ENCODE results near the gene UBASH3A. TPM values are rescaled to one million over a fixed set of nuclear protein-coding genes. Genes with fewer than 3 reads are reported as not detected.

Gene UBASH3A
- total RNA-seq, 1 experiment from 2014 or later, result not detected

DNA sequence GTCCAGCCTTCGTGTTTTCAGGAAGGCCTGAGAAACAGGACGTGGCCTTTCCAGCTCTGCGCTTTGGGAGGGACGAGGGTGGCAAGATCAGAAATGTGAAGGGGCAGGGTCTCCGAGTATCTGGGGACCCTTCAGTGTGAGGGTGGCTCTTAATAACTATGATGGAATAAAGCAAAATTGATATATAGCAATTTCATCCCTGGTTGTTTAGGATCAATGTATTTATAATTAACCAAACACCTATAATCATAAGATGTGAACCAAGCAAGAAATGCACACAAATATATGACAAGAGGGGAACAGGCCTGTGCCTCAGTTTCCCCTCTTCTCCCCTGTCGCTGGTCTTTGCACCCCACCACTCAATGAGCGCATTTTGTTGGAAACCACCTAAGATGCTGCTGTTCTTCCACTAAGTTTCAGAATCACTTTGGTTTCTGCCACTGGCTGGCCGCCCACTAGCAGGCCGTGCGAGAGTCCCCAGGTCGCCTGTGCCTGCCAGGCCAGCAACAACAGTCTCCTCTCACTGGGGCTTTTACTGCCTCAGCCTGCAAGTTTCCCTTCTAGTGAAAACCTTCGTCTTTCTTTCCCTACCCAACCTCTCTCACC lies 36.6 kb downstream of the UBASH3A start:
- Mint-ChIP-seq H3K36me3 (ENCODE audit: insufficient read depth, unreplicated experiment) (no peaks in the 10 kb centered on the region), H3K4me3 (ENCODE audit: unreplicated experiment) (no peak overlapping the region), H3K27ac (ENCODE audit: low read depth, unreplicated experiment) (no peak overlapping the region), H3K9me3 (ENCODE audit: unreplicated experiment) (peaks cover 7% of the 10 kb centered on the region), H3K4me1 (ENCODE audit: insufficient read depth, unreplicated experiment) (no peaks in the 10 kb centered on the region), H3K27me3 (ENCODE audit: insufficient read depth, unreplicated experiment) (peaks cover 50% of the 10 kb centered on the region)
- DNase-seq (ENCODE audit: unreplicated experiment), result no peak
- TF ChIP-seq, protein P1, sequence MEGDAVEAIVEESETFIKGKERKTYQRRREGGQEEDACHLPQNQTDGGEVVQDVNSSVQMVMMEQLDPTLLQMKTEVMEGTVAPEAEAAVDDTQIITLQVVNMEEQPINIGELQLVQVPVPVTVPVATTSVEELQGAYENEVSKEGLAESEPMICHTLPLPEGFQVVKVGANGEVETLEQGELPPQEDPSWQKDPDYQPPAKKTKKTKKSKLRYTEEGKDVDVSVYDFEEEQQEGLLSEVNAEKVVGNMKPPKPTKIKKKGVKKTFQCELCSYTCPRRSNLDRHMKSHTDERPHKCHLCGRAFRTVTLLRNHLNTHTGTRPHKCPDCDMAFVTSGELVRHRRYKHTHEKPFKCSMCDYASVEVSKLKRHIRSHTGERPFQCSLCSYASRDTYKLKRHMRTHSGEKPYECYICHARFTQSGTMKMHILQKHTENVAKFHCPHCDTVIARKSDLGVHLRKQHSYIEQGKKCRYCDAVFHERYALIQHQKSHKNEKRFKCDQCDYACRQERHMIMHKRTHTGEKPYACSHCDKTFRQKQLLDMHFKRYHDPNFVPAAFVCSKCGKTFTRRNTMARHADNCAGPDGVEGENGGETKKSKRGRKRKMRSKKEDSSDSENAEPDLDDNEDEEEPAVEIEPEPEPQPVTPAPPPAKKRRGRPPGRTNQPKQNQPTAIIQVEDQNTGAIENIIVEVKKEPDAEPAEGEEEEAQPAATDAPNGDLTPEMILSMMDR (IDR thresholded peaks at IDR 0.05; ENCODE audit: unreplicated experiment), result no peak
- ChIA-PET CTCF (no interaction called here), POLR2A (no interaction called here)
- no TSS peak for BruUV-seq (replicated peaks)
- intact Hi-C loops (cut with micrococcal nuclease), result no loop called here

DNA sequence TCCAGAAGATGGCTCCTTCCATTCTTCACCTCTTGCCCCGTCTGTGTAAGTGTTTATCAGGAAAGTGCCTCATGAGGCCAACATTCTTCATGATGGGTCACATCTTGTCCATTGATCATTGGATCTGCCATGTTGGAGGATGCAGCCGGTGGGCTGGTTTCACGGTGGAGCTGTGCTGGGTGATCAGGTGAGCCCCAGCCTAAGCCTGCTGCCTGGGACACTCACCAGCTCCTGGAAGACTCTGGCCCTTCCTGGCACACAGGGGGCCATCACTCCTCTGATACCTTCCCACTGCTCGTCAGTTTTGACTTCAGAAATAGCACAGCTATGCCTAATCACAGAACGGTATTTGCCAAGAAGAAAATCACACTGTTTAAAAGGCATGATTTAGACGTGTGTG lies 38.3 kb downstream of the UBASH3A start:
- no peak for DNase-seq (ENCODE audit: unreplicated experiment)
- ChIA-PET POLR2A (interaction anchor here (0.7 kb wide), 1 partner anchor 31 kb away, joined by 3 read pairs; no protein-coding TSS in a partner anchor), CTCF (no interaction called here)
- no TSS peak for BruUV-seq (replicated peaks)
- Mint-ChIP-seq H3K4me3 (ENCODE audit: unreplicated experiment) (no peak overlapping the region), H3K27ac (ENCODE audit: low read depth, unreplicated experiment) (no peak overlapping the region), H3K27me3 (ENCODE audit: insufficient read depth, unreplicated experiment) (peaks cover 53% of the 10 kb centered on the region), H3K36me3 (ENCODE audit: insufficient read depth, unreplicated experiment) (no peaks in the 10 kb centered on the region), H3K4me1 (ENCODE audit: insufficient read depth, unreplicated experiment) (no peaks in the 10 kb centered on the region), H3K9me3 (ENCODE audit: unreplicated experiment) (peaks cover 7% of the 10 kb centered on the region)
- TF ChIP-seq, protein P1 (IDR thresholded peaks at IDR 0.05; ENCODE audit: unreplicated experiment), result no peak
- intact Hi-C loops (cut with micrococcal nuclease), result no loop called here

DNA sequence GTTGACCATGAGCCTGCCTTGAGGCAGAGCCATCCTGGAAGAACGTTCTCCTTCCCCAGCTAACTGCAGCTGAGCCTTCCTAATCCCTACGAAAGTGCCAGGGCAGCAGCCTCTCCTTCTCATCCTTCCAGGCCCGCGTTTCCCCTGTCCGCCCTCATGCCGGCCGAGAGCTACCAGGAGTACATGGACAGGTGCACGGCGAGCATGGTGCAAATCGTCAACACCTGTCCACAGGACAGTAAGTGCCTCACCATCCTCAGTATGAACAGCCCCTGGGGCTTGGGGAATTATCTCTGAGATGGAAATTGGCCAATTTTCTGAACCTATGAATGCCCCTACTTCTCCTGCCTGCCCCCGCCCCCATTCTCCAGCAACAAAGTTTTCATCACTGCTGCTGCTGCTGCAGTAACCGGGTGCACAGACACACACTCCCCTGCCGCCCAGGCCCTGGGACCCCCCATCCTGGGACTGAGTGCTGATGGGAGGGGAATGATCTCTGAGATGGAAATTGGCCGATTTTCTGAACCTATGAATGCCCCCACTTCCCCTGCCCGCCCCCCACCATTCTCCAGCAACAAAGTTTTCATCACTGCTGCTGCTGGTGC lies 39.6 kb downstream of the UBASH3A start:
- Mint-ChIP-seq H3K27me3 (ENCODE audit: insufficient read depth, unreplicated experiment) (peaks cover 53% of the 10 kb centered on the region), H3K9me3 (ENCODE audit: unreplicated experiment) (peaks cover 4% of the 10 kb centered on the region), H3K4me1 (ENCODE audit: insufficient read depth, unreplicated experiment) (no peaks in the 10 kb centered on the region), H3K4me3 (ENCODE audit: unreplicated experiment) (no peak overlapping the region), H3K36me3 (ENCODE audit: insufficient read depth, unreplicated experiment) (no peaks in the 10 kb centered on the region), H3K27ac (ENCODE audit: low read depth, unreplicated experiment) (no peak overlapping the region)
- no peak for DNase-seq (ENCODE audit: unreplicated experiment)
- CTCF ChIA-PET, result no interaction called here
- POLR2A ChIA-PET, result no interaction called here
- TF ChIP-seq, protein P1 (IDR thresholded peaks at IDR 0.05; ENCODE audit: unreplicated experiment), result no peak
- intact Hi-C loops (cut with micrococcal nuclease), result no loop called here
- no TSS peak for BruUV-seq (replicated peaks)

DNA sequence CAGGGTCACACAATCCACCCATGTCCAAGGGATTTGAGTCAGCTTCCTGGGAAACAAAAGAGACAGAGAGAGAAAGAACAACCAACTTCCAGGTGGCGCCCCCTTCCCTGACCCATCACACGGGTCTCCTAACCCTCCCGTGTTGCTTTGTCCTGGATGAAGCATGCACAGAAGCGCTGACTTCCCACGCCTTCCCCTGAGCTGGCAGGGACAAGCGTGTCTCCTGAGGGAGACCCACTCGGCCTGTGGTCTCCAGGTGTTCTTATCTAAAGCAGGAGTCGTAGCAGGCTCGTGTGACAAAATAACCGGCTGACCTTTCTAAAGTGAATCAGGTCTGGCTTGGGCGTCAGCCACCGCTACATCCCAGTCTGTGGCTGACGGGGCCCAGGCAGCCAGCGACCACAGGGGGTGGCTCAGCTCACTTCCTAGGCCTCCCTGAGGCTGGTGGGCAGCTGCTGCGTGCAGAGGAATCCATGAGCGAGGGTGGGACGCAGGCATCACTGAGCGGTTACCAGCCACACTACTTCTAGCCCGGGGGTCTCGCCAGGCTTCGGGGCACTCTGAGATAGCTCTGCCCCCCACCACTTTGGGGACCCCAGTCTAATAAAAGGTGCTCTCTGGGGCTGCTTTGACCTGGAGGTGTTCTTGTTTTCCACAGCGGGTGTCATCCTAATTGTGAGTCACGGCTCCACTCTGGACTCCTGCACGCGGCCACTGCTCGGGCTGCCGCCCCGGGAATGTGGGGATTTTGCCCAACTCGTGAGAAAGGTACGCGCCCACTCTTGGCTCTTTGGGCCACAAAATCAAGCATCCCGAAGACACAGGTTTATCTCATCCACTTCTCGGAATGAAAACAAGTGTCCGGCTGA lies 40.4 kb downstream of the UBASH3A start:
- BruUV-seq (replicated peaks), result no TSS peak
- Mint-ChIP-seq H3K4me3 (ENCODE audit: unreplicated experiment) (no peak overlapping the region), H3K36me3 (ENCODE audit: insufficient read depth, unreplicated experiment) (no peaks in the 10 kb centered on the region), H3K27ac (ENCODE audit: low read depth, unreplicated experiment) (no peak overlapping the region), H3K4me1 (ENCODE audit: insufficient read depth, unreplicated experiment) (no peaks in the 10 kb centered on the region), H3K9me3 (ENCODE audit: unreplicated experiment) (no peaks in the 10 kb centered on the region), H3K27me3 (ENCODE audit: insufficient read depth, unreplicated experiment) (peaks cover 53% of the 10 kb centered on the region)
- TF ChIP-seq, protein P1 (IDR thresholded peaks at IDR 0.05; ENCODE audit: unreplicated experiment), result no peak
- DNase-seq (ENCODE audit: unreplicated experiment), result no peak
- ChIA-PET CTCF (interaction anchor here (0.7 to 1.6 kb wide), 2 partner anchors 280 to 298 kb away, joined by 4 to 6 read pairs; no protein-coding TSS in a partner anchor), POLR2A (no interaction called here)
- intact Hi-C loops (cut with micrococcal nuclease), result no loop called here

Data from MCF 10A (cell line).